SK-N-SH (cell line): ENCODE results near the gene SEMA3G. TPM values are rescaled to one million over a fixed set of nuclear protein-coding genes. Genes with fewer than 3 reads are reported as not detected.
A peak's percentile ranks its signal among the peaks of the same experiment; 100 is the strongest.

Experiments
- CTCF ChIA-PET: fragments of 300-600, 350-600 bp; formaldehyde crosslinking; extraction: SDS; loops from one replicate; lab custom pipeline; 2021; lab: Yijun Ruan, JAX
- POLR2A ChIA-PET: fragments of 350-600 bp; sonication (Branson Sonifier 250); formaldehyde crosslinking; extraction: SDS; loops from one replicate; lab custom pipeline; 2020; ENCODE audit warnings: antibody characterized with exemption, inconsistent platforms; lab: Yijun Ruan, JAX
- DNase-seq: peaks from one replicate; pipeline ENCODE4 v3.0.0; 2012
- H2AFZ ChIP-seq: fragments of 200-600 bp; sonication (generic); 2 replicates; pipeline ENCODE4 v1.8.1; 2016; ENCODE audit warnings: antibody characterized with exemption, mild to moderate bottlenecking, low read depth
- H3F3A ChIP-seq: fragments of 200-600 bp; sonication (generic); replicated peaks from 2 replicates; pipeline ENCODE3; 2016; ENCODE audit warnings: antibody characterized with exemption, mild to moderate bottlenecking; ENCODE audit not compliant: insufficient read depth
- H3K27ac ChIP-seq, 2 experiments: fragments of 200-500 bp in 1 of 2; fragments of 200-600 bp in 1 of 2; sonication (Bioruptor generic) in 1 of 2; sonication (generic), shearing (Covaris generic) in 1 of 2; 2 replicates each; pipeline versions ENCODE4 v1.5.1 to v1.6.1; 2014 to 2016; ENCODE audit warnings: low read depth in 2 of 2, inconsistent platforms in 1 of 2, low read length in 1 of 2, mild to moderate bottlenecking in 1 of 2, mixed read lengths in 1 of 2
- H3K27me3 ChIP-seq: fragments of 200-600 bp; sonication (generic), shearing (Covaris generic); 2 replicates; pipeline ENCODE4 v1.6.1; 2016; ENCODE audit warnings: mixed run types; ENCODE audit not compliant: insufficient read depth
- H3K36me3 ChIP-seq, 2 experiments: fragments of 200-500 bp in 1 of 2; fragments of 200-600 bp in 1 of 2; sonication (Bioruptor generic) in 1 of 2; sonication (generic) in 1 of 2; replicated peaks in 1 of 2; 2 replicates each; pipeline versions ENCODE3 to v1.5.1; 2014 to 2016; ENCODE audit warnings: low read length in 1 of 2, mild to moderate bottlenecking in 1 of 2; ENCODE audit not compliant: insufficient read depth in 2 of 2, control insufficient read depth in 1 of 2
- H3K4me1 ChIP-seq, 2 experiments: fragments of 200-500 bp in 1 of 2; fragments of 200-600 bp in 1 of 2; sonication (Bioruptor generic) in 1 of 2; sonication (generic), shearing (Covaris generic) in 1 of 2; 2 replicates each; pipeline versions ENCODE4 v1.5.1 to v1.6.1; 2014 to 2016; ENCODE audit warnings: low read depth in 1 of 2, low read length in 1 of 2, mixed run types in 1 of 2; ENCODE audit not compliant: insufficient read depth in 2 of 2, control insufficient read depth in 1 of 2
- H3K4me2 ChIP-seq: fragments of 200-600 bp; sonication (generic), shearing (Covaris generic); 2 replicates; pipeline ENCODE4 v1.6.1; 2017; ENCODE audit warnings: mixed run types
- H3K4me3 ChIP-seq, 2 experiments: fragments of 200-500 bp in 1 of 2; fragments of 200-600 bp in 1 of 2; sonication (Bioruptor generic) in 1 of 2; sonication (generic), shearing (Covaris generic) in 1 of 2; 2 replicates each; pipeline versions ENCODE4 v1.5.1 to v1.8.1; 2014 to 2016; ENCODE audit warnings: low read depth in 2 of 2, inconsistent platforms in 1 of 2, low read length in 1 of 2, mild to moderate bottlenecking in 1 of 2, mixed read lengths in 1 of 2, moderate library complexity in 1 of 2
- H3K79me2 ChIP-seq: fragments of 200-600 bp; sonication (generic); 2 replicates; pipeline ENCODE4 v1.8.1; 2017; ENCODE audit warnings: mild to moderate bottlenecking; ENCODE audit not compliant: insufficient read depth
- H3K9ac ChIP-seq: fragments of 200-600 bp; sonication (generic); 2 replicates; pipeline ENCODE4 v1.6.1; 2017; ENCODE audit warnings: mixed run types
- H3K9me2 ChIP-seq: fragments of 200-600 bp; sonication (generic); 2 replicates; pipeline ENCODE4 v1.6.1; 2017; ENCODE audit warnings: mixed run types
- H3K9me3 ChIP-seq: fragments of 200-600 bp; sonication (generic); 2 replicates; pipeline ENCODE4 v1.6.1; 2017; ENCODE audit warnings: mixed run types, mild to moderate bottlenecking, moderate library complexity
- H4K20me1 ChIP-seq: fragments of 200-600 bp; sonication (generic); 2 replicates; pipeline ENCODE4 v1.6.1; 2017; ENCODE audit warnings: mild to moderate bottlenecking, mixed run types; ENCODE audit not compliant: insufficient read depth
- ELF1 ChIP-seq: IDR thresholded peaks from 2 replicates; pipeline ENCODE4 v1.4.0; 2012
- FOXJ3 ChIP-seq: sonication (generic); formaldehyde crosslinking; IDR thresholded peaks from 2 replicates; pipeline ENCODE4 v1.5.1; 2020; ENCODE audit warnings: mild to moderate bottlenecking, missing genetic modification reagents
- MXI1 ChIP-seq: IDR thresholded peaks from 2 replicates; pipeline ENCODE4 v1.6.1; 2012; ENCODE audit warnings: mild to moderate bottlenecking, low read depth, low read length, improper control_type of control experiment
- RXRA ChIP-seq: IDR thresholded peaks from 2 replicates; pipeline ENCODE4 v1.4.0; 2012; ENCODE audit warnings: low read depth, mild to moderate bottlenecking, borderline replicate concordance
- SMC3 ChIP-seq: IDR thresholded peaks from 2 replicates; pipeline ENCODE4 v1.6.1; 2012; ENCODE audit warnings: low read depth, low read length, improper control_type of control experiment
- TEAD4 ChIP-seq: IDR thresholded peaks from 2 replicates; pipeline ENCODE4 v1.4.0; 2012; ENCODE audit warnings: mild to moderate bottlenecking, borderline replicate concordance; ENCODE audit not compliant: insufficient read depth
- YY1 ChIP-seq: IDR thresholded peaks from 2 replicates; pipeline ENCODE4 v1.4.0; 2012; ENCODE audit warnings: low read depth, mild to moderate bottlenecking
- WGBS: methylation state at CpG from one replicate; pipeline ENCODE4 v1.1.6; 2017; ENCODE audit warnings: low lambda C conversion rate; 5-methylcytosine and 5-hydroxymethylcytosine counted together
- polyA plus RNA-seq, 3 experiments: library from polyadenylated mRNA; depleted of rRNA; stranded (reverse); fragments of >200 nt; gene quantifications; 2 replicates each; pipeline ENCODE4 v1.2.3, GENCODE V29; 2012
- TF ChIP-seq, protein P1 (sequence below): fragments of 150-350 bp; IDR thresholded peaks from 2 replicates; pipeline ENCODE4 v1.6.1; 2017; ENCODE audit warnings: antibody characterized with exemption, low read length, low read depth, borderline replicate concordance

SEMA3G gene
- polyA plus RNA-seq, 1 of the 3 experiments (the other 2 are of a cell fraction): 0.13 TPM

DNA sequence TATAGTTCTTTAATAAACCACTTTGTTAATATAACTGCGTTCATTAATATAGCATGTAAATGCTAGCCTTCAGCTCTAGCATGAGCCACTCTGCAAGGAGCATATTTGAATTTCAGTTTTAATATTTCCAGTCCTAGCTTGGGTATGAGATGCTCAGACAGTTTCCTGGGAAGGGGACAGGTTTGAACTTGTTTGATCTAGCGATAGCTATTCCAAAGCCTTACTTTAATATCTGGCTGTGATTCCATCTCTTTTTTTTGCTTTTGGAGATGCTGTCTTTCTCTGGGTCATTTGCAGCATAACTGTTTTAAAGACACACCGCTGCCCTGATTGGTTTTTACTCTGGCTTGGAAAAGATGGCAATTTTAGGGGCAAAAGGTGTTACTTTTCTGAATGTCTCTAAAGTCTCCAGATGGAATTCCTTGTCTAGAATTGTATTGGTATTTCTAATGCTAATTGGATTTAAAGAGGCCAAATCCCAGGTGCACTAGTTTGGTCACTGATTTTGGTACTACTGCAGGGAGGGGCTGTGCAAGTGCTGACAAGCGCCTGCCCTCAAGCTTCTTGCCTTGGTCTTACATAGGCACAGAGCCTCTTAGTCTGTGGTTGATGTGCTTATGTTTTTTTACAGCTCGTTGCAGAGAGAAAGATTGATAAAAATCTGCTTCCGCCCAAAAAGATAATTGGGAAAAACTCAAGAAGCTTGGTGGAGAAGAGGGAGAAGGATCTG, 13.3 kb upstream of the SEMA3G start:
- Histone ChIP-seq H3K4me2 (peak overlapping the region; percentile 99), H3K79me2 (peaks cover 79% of the 10 kb centered on the region), H3K9ac (no peak overlapping the region), H3K9me2 (no peaks in the 10 kb centered on the region), H2AFZ (no peak overlapping the region), H3K4me1 (peaks cover 8 to 26% of the 10 kb centered on the region in 2 experiments), H3F3A (peaks cover 8% of the 10 kb centered on the region), H3K9me3 (no peaks in the 10 kb centered on the region), H3K4me3 (no peak overlapping the region), H4K20me1 (peaks cover 18% of the 10 kb centered on the region), H3K36me3 (peaks cover 36 to 44% of the 10 kb centered on the region in 2 experiments), H3K27me3 (no peaks in the 10 kb centered on the region), H3K27ac (no peak overlapping the region)
- WGBS: 81% methylated on average over 6 of the region's 6 CpGs
- DNase-seq: no peak
- TF ChIP-seq, protein P1, sequence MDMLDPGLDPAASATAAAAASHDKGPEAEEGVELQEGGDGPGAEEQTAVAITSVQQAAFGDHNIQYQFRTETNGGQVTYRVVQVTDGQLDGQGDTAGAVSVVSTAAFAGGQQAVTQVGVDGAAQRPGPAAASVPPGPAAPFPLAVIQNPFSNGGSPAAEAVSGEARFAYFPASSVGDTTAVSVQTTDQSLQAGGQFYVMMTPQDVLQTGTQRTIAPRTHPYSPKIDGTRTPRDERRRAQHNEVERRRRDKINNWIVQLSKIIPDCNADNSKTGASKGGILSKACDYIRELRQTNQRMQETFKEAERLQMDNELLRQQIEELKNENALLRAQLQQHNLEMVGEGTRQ: no peak
- no peak for TF ChIP-seq TEAD4
- no peak for TF ChIP-seq RXRA
- TF ChIP-seq MXI1: no peak
- TF ChIP-seq ELF1: no peak
- no peak for TF ChIP-seq SMC3
- TF ChIP-seq FOXJ3 (CRISPR knock-in tag): no peak
- ChIA-PET POLR2A (interaction anchor here (1.4 kb wide), 1 partner anchor 78 kb away, joined by 4 read pairs; the partner anchor contains the start of gene UQCC5), CTCF (interaction anchor here (0.6 to 6.1 kb wide), 10 partner anchors 11 to 238 kb away, joined by 3 to 53 read pairs (median 3); no protein-coding TSS in a partner anchor)

DNA sequence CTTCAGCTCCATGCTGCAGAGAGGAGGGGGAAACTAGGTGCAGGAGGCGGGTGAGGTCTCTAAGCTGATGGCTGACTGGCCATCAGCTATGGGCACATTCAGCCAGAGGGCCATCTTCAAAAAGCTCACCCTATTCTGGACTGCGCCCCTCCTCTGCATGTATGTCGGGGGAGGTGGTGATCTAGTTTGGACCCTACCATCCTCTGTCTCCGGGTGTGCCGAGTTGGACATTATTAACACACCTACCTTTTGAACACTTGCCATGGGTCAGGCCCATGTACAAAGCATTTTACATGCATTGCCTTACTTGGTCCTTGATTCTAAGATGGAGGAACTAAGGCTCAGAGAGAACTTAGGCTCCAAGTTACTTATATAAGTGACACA, 11.9 kb upstream of the SEMA3G start:
- H2AFZ ChIP-seq: no peak overlapping the region
- 0 out of 2 replicates have a peak, but pooled peaks have one; percentile 13 for TF ChIP-seq YY1
- TF ChIP-seq RXRA: no peak
- TF ChIP-seq, all 33 proteins: peak for 1
- H3K9me2 ChIP-seq: no peaks in the 10 kb centered on the region
- H3K4me1 ChIP-seq: peaks cover 8 to 26% of the 10 kb centered on the region in 2 experiments
- ChIA-PET CTCF (interaction anchor here (0.7 to 16.5 kb wide), 6 partner anchors 10 to 237 kb away, joined by 3 to 578 read pairs (median 18); no protein-coding TSS in a partner anchor), POLR2A (interaction anchor here (1.1 to 1.4 kb wide), 2 partner anchors 10 to 79 kb away, joined by 3 to 4 read pairs; partner anchors contain the start of gene UQCC5)
- no peak for DNase-seq
- H3K27ac ChIP-seq: peak overlapping the region; percentile 52 to 81; a peak in 3 of 4 replicates
- peaks cover 33 to 41% of the 10 kb centered on the region in 2 experiments for H3K36me3 ChIP-seq
- peak overlapping the region; percentile 99 for H3K4me2 ChIP-seq
- WGBS: 90% methylated on average over 5 of the region's 5 CpGs
- H3K9me3 ChIP-seq: no peaks in the 10 kb centered on the region
- peak overlapping the region; percentile 97 for H3K9ac ChIP-seq
- H3K4me3 ChIP-seq: peak overlapping the region; percentile 89
- peaks cover 65% of the 10 kb centered on the region for H3K79me2 ChIP-seq
- H3F3A ChIP-seq: peaks cover 8% of the 10 kb centered on the region
- H3K27me3 ChIP-seq: no peaks in the 10 kb centered on the region
- H4K20me1 ChIP-seq: peaks cover 12% of the 10 kb centered on the region
